Body of pancreas (tissue), 4 donors: Measurements from ENCODE around the gene ADGRL1. TPM values are rescaled to one million over a fixed set of nuclear protein-coding genes. Genes with fewer than 3 reads are reported as not detected.

ENCODE experiments used
- ATAC-seq: fragments of 150-250 bp; one replicate; pipeline ENCODE4 v1.9.1; 2016
- DNase-seq, 4 donors: peaks; one replicate each; pipeline ENCODE4 v3.0.0-alpha.2; 2019
- H3K27ac ChIP-seq, 4 donors: fragments of 200-600 bp; sonication (generic); 1 replicate in 3 of 4; 2 replicates in 1 of 4; pipeline versions ENCODE4 v1.5.1 to v1.6.1; 2016 to 2019; ENCODE audit warnings: mild to moderate bottlenecking in 1 of 4, mixed read lengths in 1 of 4, moderate library complexity in 1 of 4
- H3K27me3 ChIP-seq, 2 donors: fragments of 200-600 bp; sonication (generic); one replicate each; pipeline ENCODE4 v1.6.0; 2016; ENCODE audit warnings: mild to moderate bottlenecking in 1 of 2
- H3K36me3 ChIP-seq, 2 donors: fragments of 200-600 bp; sonication (generic); replicated peaks in 1 of 2; 2 replicates each; pipeline ENCODE4 v1.5.1; 2016; ENCODE audit warnings: low read depth in 2 of 2; ENCODE audit not compliant: insufficient read depth in 1 of 2
- H3K4me1 ChIP-seq: fragments of 200-600 bp; sonication (generic); one replicate; pipeline ENCODE4 v1.6.0; 2016
- H3K4me3 ChIP-seq, 2 donors: fragments of 200-600 bp; sonication (generic); 1 replicate in 1 of 2; 2 replicates in 1 of 2; pipeline ENCODE4 v1.5.1; 2016 to 2019
- H3K9me3 ChIP-seq, 3 donors: fragments of 200-600 bp; sonication (generic); 1 replicate in 2 of 3; 2 replicates in 1 of 3; pipeline ENCODE4 v1.5.1; 2016
- POLR2A ChIP-seq, 3 donors: fragments of 450-650 bp; IDR thresholded peaks; one replicate each; pipeline ENCODE4 v1.6.1; 2016; ENCODE audit warnings: antibody characterized with exemption in 3 of 3, mild to moderate bottlenecking in 2 of 3
- WGBS, 2 donors: methylation state at CpG; one replicate each; pipeline ENCODE4 v1.1.5; 2017; 5-methylcytosine and 5-hydroxymethylcytosine counted together
- intact Hi-C: fragments of 100-400 bp; cut with DNase I; formaldehyde crosslinking; loops from one replicate; pipeline ENCODE4 v1.15.1; 2023
- total RNA-seq, 2 donors: library from RNA; depleted of rRNA; stranded (reverse); fragments of >200 nt; gene quantifications; one replicate each; pipeline ENCODE4 v1.1.0, GENCODE V29; 2016
- TF ChIP-seq, protein P1 (sequence below), 7 experiments: fragments of 450-650 bp in 4 of 7; fragments of 200-600 bp in 3 of 7; sonication (generic) in 3 of 7; IDR thresholded peaks; one replicate each; pipeline ENCODE4 v1.5.1; 2016 to 2019; ENCODE audit warnings: antibody characterized with exemption in 7 of 7

Gene ADGRL1
- total RNA-seq, 2 donors from 2014 or later: 12.5 to 16.5 TPM

GRCh38 chr19:14142262-14143190, 63.4 kb downstream of the ADGRL1 start:
- ATAC-seq: no peak
- intact Hi-C loops: no loop called here
- WGBS, 2 donors: 81% methylated on average over 12 of the region's 12 CpGs

DNA sequence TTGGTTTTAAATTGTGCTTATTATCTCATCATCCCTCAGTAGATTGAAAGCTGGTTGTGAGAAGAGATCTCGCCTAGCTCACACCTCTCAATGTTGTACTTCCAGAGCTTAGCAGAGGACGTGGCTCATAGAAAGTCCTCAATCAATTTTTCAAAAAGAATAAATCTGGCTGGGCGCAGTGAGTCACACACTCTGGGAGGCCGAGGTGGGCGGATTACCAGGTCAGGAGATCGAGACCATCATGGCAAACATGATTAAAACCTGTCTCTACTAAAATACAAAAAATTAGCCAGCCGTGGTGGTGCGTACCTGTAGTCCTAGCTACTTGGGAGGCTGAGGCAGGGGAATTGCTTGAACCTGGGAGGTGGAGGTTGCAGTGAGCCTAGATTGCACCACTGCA, 64.9 kb downstream of the ADGRL1 start:
- no peak for TF ChIP-seq POLR2A (IDR thresholded peaks at IDR 0.05)
- TF ChIP-seq, protein P1, sequence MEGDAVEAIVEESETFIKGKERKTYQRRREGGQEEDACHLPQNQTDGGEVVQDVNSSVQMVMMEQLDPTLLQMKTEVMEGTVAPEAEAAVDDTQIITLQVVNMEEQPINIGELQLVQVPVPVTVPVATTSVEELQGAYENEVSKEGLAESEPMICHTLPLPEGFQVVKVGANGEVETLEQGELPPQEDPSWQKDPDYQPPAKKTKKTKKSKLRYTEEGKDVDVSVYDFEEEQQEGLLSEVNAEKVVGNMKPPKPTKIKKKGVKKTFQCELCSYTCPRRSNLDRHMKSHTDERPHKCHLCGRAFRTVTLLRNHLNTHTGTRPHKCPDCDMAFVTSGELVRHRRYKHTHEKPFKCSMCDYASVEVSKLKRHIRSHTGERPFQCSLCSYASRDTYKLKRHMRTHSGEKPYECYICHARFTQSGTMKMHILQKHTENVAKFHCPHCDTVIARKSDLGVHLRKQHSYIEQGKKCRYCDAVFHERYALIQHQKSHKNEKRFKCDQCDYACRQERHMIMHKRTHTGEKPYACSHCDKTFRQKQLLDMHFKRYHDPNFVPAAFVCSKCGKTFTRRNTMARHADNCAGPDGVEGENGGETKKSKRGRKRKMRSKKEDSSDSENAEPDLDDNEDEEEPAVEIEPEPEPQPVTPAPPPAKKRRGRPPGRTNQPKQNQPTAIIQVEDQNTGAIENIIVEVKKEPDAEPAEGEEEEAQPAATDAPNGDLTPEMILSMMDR (IDR thresholded peaks at IDR 0.05): no peak
- WGBS, 2 donors: 92 to 95% methylated on average over 8 of the region's 8 CpGs
- intact Hi-C loops: no loop called here

More at GRCh38 chr19:14142262-14143190, 63.4 kb downstream of the ADGRL1 start:
- no peaks in the 10 kb centered on the region for H3K9me3 ChIP-seq
- no peak overlapping the region for H3K27ac ChIP-seq
- H3K36me3 ChIP-seq: no peaks in the 10 kb centered on the region
- DNase-seq: no peak
- H3K27me3 ChIP-seq: no peaks in the 10 kb centered on the region
- TF ChIP-seq POLR2A (IDR thresholded peaks at IDR 0.05): no peak
- TF ChIP-seq, protein P1 (IDR thresholded peaks at IDR 0.05): no peak
- H3K4me3 ChIP-seq: no peak overlapping the region
- peaks cover 3% of the 10 kb centered on the region for H3K4me1 ChIP-seq

DNA sequence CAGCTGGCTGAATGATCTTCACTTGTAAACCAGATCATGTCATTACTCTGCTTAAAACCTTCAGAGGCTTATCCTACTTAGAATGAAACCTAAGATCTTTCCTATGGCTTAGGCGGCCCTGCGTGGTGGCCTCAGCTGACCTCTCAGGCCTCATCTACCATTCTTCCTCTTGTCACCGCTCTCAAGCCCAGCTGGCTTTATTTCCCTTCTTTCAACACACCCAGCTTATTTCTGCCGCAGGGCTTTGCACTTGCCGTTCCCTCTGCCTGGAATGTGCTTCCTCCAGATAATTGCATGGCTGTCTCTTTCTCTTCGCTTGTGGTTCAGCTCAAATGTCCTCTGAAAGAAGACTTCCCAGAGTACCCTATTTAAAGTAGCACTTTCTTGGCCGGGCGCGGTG, 66.0 kb downstream of the ADGRL1 start:
- H3K4me3 ChIP-seq: no peak overlapping the region
- H3K9me3 ChIP-seq: no peaks in the 10 kb centered on the region
- no peaks in the 10 kb centered on the region for H3K36me3 ChIP-seq
- no peak for ATAC-seq
- TF ChIP-seq POLR2A (IDR thresholded peaks at IDR 0.05): no peak
- TF ChIP-seq, protein P1 (IDR thresholded peaks at IDR 0.05): no peak
- intact Hi-C loops: loop anchor here (10.0 kb wide), 1 partner anchor 55 kb away; the partner anchor contains the start of gene C19orf67
- no peaks in the 10 kb centered on the region for H3K27me3 ChIP-seq
- peak in 1 of 4 donors; percentile 46 for DNase-seq
- peaks cover 11% of the 10 kb centered on the region for H3K4me1 ChIP-seq
- WGBS, 2 donors: 70 to 92% methylated on average over 9 of the region's 9 CpGs
- H3K27ac ChIP-seq: no peak overlapping the region

More for the DNA sequence above, 64.9 kb downstream of the ADGRL1 start:
- Histone ChIP-seq H3K9me3 (no peaks in the 10 kb centered on the region), H3K36me3 (no peaks in the 10 kb centered on the region), H3K27ac (no peak overlapping the region), H3K4me3 (no peak overlapping the region), H3K4me1 (peaks cover 8% of the 10 kb centered on the region), H3K27me3 (no peaks in the 10 kb centered on the region)
- DNase-seq (no peak), ATAC-seq (no peak)

DNA sequence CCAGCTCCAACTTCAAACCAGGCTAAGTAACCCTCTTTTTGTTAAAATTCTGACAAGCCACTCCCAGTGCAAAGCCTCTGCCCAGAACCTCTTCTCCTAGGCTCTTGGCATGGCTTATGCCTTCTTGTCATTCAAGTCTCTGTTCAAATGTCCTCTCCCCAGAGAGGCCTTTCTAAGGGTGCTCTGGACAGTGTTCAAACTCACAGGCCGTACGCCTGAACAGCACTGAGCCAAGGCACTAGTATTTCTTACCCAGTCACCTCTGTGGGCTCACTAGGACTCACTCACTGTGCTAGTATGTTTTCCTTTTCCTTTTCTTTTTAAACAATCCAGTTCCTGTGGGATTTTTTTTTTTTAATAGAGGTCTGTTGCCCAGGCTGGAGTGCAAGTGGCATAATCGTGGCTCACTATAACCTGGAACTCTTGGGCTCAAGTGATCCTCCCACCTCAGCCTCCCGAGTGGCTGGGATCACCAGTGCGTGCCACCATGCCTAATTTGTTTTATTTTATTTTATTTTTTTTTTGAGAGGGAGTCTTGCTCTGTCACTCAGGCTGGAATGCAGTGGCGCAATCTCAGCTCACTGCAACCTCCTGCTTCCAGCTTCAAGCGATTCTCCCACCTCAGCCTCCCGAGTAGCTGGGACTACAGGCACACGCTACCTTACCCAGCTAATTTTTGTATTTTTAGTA, 67.2 kb downstream of the ADGRL1 start:
- peak overlapping the region in 1 of 4 donors; percentile 39 for H3K27ac ChIP-seq

More for the DNA sequence above, 67.2 kb downstream of the ADGRL1 start:
- no peaks in the 10 kb centered on the region for H3K9me3 ChIP-seq
- no peak for DNase-seq
- H3K27me3 ChIP-seq: no peaks in the 10 kb centered on the region
- ATAC-seq: no peak
- intact Hi-C loops: loop anchor here (10.0 kb wide), 1 partner anchor 54 kb away; the partner anchor contains the start of gene C19orf67
- TF ChIP-seq POLR2A (IDR thresholded peaks at IDR 0.05): no peak
- TF ChIP-seq, protein P1 (IDR thresholded peaks at IDR 0.05): no peak
- WGBS, 2 donors: 77 to 83% methylated on average over 9 of the region's 9 CpGs
- H3K4me3 ChIP-seq: no peak overlapping the region
- peaks cover 11% of the 10 kb centered on the region for H3K4me1 ChIP-seq
- H3K36me3 ChIP-seq: no peaks in the 10 kb centered on the region
